SU-DHL-6 (cell line): ENCODE measurements around the gene PPP2R2B.

Experiments
- CTCF ChIP-seq: fragments of 200-600 bp; sonication (generic); IDR thresholded peaks from one replicate; pipeline ENCODE4 v1.5.1; 2017; ENCODE audit warnings: antibody characterized with exemption, mild to moderate bottlenecking, low read length, moderate library complexity; ENCODE audit not compliant: insufficient read depth, poor library complexity, severe bottlenecking
- EZH2phosphoT487 ChIP-seq: fragments of 200-600 bp; sonication (generic), shearing (Covaris generic); conservative IDR thresholded peaks from 2 replicates; pipeline ENCODE4 v1.6.1; 2018; ENCODE audit warnings: mild to moderate bottlenecking, antibody characterized with exemption, low read length, moderate library complexity, mixed read lengths

DNA sequence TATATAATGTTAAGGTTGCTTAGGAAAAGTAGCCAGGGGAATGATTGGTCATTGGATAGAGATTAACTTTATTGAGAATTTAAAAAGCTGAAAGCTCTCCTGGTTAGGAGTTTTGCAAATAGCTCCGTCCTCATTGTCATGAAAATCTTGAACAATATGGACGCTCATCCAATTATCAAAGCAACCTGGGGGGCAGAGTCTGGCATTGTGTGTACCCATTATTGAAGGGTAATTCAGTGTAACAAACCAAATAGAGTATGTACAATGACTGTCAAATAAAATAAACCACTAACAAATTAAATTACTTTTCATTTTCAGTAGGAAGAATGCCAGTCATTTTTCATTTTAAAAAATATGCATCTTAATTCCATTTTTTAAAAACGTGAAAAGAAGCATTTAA is 218.6 kb downstream of the PPP2R2B start:
- TF ChIP-seq CTCF (no peak), EZH2phosphoT487 (no peak)
